GM12872 (cell line): ENCODE data around the gene ENAM.

Experiments
- CTCF ChIP-seq: IDR thresholded peaks from 3 replicates; pipeline ENCODE4 v1.5.1; 2011; ENCODE audit warnings: low read depth, mild to moderate bottlenecking, low read length, moderate library complexity; ENCODE audit not compliant: insufficient read depth

Gene ENAM

DNA sequence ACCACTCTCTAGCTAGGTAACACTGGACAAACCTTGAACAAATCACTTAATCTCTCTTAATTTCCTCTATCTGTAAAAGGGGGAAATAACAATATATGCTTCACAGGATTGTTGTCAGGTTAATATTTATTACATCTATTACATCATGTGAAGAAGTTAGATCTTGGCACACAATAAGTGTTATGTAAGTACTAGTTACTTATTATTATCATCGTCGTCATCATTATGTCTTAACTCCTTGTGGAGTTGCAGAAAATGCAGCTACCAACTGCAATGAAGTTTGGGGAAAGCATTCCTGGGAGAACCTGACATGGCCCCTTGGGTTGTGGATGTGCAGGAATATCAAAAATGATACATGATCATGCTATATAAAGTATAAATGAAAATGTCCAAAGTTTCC, 42.5 kb downstream of the ENAM start:
- TF ChIP-seq CTCF: no peak

DNA sequence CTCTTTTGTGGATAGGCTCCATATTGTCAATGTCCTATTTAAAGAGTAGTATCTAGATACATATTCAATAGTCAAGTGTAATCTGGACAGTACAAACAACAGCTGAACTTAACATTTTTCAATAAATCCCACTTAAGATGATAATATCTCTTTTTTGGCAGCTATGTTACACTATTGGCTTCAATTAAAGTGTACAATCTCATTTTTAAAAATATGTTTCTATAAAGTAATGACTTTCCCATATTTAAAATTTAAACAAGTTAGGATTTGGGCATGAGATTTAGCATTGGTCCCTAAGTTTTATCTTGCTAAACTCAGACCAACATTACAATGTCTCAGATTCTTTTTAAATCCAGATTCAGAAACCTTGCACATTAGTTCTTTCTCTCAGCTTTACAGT, 45.6 kb downstream of the ENAM start:
- TF ChIP-seq CTCF: no peak

GRCh38 chr4:70674731-70675130, 46.2 kb downstream of the ENAM start:
- TF ChIP-seq CTCF: no peak

DNA sequence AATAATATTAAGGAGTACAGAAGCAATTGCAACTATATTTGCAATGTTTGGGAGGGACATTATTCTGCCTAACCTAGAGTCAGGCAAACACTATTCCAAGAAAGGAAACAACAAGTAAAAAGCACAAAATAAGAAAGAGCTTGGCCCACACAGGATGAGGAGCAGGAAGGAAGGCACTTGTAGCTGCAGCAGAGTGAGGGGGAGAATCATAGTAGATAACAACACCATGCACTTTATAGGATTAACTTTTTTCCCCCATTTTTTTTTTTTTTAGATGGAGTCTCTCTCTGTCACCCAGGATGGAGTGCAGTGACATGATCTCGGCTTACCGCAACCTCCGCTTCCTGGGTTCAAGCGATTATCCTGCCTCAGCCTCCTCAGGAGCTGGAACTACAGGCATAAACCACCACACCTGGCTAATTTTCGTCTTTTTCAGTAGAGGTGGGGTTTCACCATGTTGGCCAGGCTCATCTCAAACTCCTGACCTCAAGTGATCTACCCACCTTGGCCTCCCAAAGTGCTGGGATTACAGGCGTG, 48.1 kb downstream of the ENAM start:
- no peak for TF ChIP-seq CTCF

GRCh38 chr4:70678383-70678999, 49.9 kb downstream of the ENAM start:
- no peak for TF ChIP-seq CTCF

GRCh38 chr4:70680934-70681333, 52.4 kb downstream of the ENAM start:
- no peak for TF ChIP-seq CTCF

DNA sequence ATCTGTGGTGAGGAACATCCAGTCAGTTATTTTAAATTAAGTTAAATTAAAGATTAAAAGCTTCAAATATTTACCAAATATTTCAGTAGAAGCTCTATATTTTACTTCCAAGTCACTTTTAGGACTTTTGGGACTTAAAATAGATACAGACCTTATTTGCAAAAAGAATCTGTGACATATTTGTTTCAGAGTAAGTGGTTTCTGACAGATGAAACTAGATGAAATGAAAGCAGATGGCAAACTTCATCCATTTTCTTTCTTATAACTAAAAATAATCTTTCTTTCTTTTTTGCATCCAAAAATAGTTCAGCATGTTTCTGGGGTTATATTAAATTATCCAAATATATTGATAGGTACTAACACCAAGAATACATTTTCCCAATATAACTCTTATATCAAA, 53.2 kb downstream of the ENAM start:
- no peak for TF ChIP-seq CTCF
